SIG-M5 (cell line): ENCODE measurements around the gene TTLL3.
"Not testable (repeated sequence)": the region's sequence is repeated elsewhere in the genome, so short reads cannot be mapped to it uniquely, and the experiment has no call there.

Source experiments
- DNase-seq: peaks from one replicate; lab custom pipeline; 2025; lab: John Stamatoyannopoulos, UW

The TTLL3 gene

GRCh38 chr3:9809615-9810432 is at the start of gene TTLL3:
TSS of gene TTLL3 (plus strand) at chr3:9810262. CDS start at chr3:9810662, 400 bp downstream.
- no peak for DNase-seq

- no peak for DNase-seq
These were observed 49.1 kb upstream of the TTLL3 start for GRCh38 chr3:9760779-9761505.

GRCh38 chr3:9761919-9762318 is 48.1 kb upstream of the TTLL3 start:
- no peak for DNase-seq

- DNase-seq = no peak
These were observed 47.2 kb upstream of the TTLL3 start for GRCh38 chr3:9762871-9763270.

DNA sequence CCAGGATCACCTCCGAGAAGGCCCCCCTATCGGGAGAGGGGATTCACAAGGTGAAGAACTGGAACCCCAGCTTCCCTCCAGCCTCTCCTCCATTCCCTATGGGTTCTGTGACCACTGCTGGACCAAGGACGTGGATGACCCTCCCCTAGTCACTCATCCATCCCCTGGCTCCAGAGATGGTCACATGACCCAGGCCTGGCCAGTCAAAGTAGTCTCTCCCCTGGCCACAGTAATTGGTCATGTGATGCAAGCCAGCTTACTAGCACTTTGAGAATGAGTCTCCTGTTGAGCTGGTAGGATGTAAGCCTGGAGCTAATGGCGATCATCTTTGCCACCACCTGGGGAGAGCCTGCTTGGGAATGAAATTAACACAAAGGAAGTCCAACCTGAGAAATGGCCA is 44.2 kb upstream of the TTLL3 start:
- DNase-seq = no peak

GRCh38 chr3:9767418-9767817 is 42.6 kb upstream of the TTLL3 start:
- no peak for DNase-seq

DNA sequence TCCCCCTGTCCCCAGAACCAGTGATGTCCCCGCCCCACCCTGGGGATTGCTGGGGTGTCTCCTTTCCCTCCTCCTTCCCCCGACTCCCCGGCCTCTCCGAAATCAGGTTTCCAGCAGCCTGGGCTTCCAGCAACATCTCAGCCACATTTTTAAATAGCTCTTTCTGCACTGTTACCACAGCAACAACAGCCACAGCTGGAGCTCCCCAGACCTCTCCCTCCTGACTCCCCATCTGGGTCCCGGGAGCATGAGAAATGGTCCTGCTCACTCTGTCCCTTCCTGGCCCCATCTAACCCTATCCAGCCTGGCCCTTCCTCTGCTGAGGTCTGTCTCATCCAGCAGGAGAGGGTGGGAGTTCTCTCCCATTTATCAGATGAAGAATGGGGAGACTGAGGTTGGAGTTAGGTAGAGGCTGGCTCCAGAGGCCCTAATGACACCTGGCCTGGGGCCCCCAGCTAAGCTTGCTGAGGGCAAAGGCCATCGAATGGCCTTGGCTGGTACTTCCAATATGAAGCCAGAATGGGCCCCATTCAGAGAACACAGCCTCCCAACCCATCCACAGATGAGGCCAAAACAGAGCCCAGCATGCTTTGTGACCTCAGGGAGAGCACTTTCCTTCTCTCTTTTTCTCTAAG is 41.8 kb upstream of the TTLL3 start:
- no peak for DNase-seq

- DNase-seq = no peak
These were observed 41.0 kb upstream of the TTLL3 start for GRCh38 chr3:9769012-9769411.

- DNase-seq = no peak
These were observed 40.4 kb upstream of the TTLL3 start, which contains the start of gene CAMK1 for GRCh38 chr3:9769426-9770275. TSS of gene CAMK1 (minus strand) at chr3:9769947. CDS start at chr3:9767749, 2,198 bp downstream.

DNA sequence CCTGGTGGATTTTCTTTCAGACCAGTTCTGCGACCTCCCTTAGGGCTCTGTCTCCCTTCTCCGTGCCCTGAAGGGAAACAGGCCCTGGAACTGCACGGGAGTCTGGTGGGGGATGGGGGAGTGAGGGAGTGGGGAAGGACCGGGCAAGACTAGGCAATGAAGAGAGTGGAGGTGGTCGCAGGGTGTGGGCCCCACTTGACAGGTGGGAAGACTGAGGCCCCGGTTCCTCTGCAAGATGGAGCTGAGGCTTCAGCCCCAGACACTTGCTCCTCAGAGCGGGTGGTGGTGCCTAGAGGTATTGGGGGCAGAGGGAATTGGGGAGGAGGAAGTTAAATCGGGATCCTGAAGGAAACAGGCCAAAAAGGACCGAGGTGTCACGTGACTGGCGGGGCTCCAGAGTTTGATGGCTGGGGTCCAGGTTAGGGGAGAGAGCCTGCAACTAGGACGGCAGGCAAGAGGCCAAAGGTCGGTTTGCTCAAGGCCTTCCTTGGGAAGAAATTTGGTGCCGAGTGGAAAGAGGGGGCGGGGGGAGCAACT is 39.7 kb upstream of the TTLL3 start:
- no peak for DNase-seq

- not testable (repeated sequence) for DNase-seq
These were observed 39.1 kb upstream of the TTLL3 start for GRCh38 chr3:9771007-9771406.

GRCh38 chr3:9776896-9777693 is 33.0 kb upstream of the TTLL3 start:
- no peak for DNase-seq

GRCh38 chr3:9777694-9778021 is 32.4 kb upstream of the TTLL3 start:
- no peak for DNase-seq

DNA sequence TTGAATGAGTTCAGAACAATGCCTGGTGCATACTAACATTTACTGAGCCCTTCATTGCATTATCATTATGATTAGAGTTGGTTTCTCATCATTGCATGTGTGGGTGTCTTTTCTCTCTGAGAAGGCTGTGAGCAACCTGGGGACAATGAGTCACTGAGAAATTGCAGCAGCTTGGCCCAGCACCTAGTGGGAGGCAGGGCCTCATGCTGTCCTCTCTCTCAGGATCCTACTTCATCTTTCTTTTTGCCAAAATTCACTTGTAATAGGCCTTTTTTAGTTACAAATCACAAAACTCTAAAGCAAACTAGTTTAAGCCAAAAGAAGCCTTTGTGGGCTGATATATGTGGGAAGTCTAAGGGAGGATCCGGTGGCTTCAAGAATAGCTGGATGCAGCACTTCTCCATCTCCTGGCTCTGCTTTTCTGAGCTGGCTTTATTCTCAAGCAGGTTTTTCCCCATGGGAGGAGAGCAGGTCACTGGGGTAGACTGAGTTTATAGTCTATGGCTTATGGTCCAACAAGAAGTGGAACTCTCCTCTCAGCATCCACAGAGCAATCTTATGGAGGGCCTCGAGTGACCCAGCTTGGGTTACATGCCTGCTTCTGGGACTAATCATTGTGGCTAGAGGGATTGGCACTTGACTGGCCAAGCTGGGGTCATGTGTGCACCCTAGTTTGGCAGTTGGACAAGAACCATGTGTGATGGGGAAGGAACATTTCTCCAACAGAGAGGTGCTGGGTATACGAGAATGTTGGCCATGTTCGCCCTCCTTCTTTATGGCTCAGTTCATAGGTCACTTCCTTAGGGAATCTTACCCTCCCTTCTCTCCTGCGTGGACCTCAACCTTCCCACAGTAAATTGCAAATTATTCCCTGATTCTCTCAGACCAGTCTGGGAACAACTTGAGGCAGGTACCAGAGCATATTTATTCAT is 31.7 kb upstream of the TTLL3 start:
- peak; percentile 18 for DNase-seq

- DNase-seq = no peak
These were observed 30.9 kb upstream of the TTLL3 start for GRCh38 chr3:9779075-9779593.

DNA sequence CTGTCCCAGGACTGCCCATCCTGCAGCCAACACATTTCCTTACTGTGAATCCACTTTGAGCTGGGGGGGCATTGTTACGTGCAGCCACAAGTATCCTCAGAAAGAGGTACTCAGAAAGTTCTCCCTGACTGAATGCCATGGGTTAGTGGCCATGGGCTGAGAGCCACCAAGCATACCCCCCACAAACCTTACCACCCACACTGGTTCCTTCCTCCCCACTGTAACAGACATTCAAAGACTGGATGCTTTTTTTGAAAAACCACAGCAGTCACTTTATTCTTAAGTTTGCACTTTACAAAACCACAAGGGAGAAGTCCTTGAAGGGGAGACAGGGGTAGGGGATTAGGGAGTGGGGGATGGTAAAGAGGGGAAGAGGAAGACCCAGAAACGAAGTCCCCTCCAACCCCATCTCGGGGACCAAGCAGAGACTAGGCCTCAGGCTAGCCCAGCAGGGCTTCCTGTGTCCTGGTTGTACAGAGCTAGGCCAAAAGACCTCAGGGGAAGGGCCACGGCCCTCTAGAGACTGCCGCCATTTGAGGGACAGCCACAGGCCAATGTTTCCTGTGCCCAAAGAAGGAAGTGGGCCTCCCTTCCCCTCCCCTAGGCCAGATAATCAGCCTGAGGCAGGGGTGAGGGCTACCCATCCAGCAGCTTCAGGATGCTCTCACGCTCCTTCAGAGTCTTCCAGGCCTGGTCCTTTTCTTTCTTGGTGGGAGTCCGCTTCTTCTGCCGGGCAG is 30.2 kb upstream of the TTLL3 start:
- peak; percentile 90 for DNase-seq

- no peak for DNase-seq
These were observed 29.6 kb upstream of the TTLL3 start for GRCh38 chr3:9780458-9780812.

GRCh38 chr3:9780910-9781309 is 29.2 kb upstream of the TTLL3 start:
- no peak for DNase-seq

- no peak for DNase-seq
These were observed 28.5 kb upstream of the TTLL3 start for GRCh38 chr3:9781551-9781950.
